CD1c-positive myeloid dendritic cell (primary cell): ENCODE measurements around the gene RANBP9.

Source experiments
- DNase-seq: peaks from one replicate; pipeline ENCODE4 v3.0.0-alpha.2; 2016; ENCODE audit errors: extremely low spot score

The RANBP9 gene

DNA sequence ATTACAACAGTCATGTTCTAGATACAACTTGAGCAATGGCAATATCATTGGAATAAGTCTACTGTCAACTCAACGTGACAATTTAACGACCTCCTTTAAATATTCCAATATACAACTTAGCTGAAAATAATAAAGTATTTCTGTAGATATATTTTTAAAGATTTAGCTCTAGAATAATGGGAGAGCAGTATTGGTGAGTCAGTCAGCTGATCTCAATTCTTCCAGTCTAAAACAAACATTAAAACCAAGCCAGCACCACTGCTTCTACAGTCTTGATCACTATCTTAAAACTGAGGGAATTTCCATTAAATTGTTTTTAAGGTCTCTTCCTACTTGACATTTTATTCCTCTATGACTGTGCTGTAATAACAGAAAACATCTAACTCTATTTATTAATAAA, 58.3 kb downstream of the RANBP9 start:
- no peak for DNase-seq

DNA sequence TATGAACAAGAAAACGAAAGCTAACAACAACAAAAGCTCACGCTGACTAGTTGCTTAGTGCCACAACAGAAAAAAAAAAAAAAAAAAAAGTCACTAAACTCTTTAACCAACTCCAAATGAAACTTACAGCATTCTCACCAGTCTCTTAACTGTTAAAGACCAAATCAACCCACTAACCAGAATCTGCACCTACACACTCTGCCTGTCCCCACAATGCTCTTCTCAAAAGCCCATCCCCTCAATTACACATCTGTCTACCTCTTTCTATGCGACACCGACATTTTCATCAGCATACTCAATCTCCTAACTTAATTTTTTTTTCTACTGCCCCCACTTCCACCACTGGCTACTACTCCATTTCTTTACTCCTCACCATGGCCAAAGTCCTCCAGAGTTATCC, 62.2 kb downstream of the RANBP9 start:
- DNase-seq, result no peak

DNA sequence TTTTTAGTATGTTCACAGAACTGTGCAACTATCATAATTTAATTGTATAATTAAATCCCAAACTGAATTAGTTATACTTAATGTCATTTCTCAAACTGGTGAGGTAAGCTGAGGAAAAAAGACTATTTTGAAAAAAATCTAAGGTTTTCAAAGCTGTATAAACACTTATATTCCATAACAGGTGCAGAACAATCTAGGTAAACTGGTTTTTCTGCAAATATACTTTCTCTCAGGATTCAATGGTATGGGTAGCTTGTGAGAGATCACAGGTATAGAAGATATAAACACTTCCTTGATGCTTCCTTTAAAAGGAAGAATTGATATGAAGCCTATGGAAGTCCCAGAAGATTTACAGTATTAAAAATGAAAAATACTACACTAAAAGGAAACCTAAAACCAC, 62.8 kb downstream of the RANBP9 start:
- no peak for DNase-seq

DNA sequence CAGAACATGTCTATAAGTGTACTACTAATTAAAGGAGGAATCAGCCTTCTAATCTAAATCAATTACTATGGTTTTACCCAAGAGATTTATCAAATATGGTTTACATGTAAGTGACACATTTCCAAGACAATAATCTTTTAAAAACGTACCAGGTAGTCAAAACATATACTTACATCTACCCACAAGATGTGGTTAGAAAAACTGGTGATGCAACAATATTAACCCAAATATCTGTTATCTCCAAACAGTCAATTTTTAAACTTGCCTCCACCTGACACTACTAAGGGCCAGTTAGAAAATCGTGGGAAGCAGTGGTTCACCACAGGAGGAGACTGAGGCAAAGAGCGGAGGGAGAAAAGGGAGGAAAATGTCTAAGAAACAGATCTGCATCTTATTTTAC, 68.5 kb downstream of the RANBP9 start:
- no peak for DNase-seq

DNA sequence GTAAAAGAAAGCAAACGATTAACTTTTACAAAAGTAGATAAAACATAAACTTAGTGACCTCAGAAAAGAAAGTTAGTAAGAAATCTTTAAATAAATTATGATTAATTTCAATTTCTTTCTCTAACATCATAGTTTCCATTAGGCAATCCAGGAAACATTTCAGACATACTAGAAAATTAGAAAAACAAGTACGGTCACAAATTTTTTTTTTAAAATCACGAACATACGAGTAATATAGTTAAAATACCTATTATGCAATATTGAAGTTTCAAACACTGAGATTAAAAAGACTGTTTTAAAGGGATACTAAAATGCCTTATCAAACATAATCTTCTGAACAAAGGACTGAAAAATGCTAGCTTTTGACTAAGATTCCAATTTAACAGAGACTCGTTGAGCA, 70.3 kb downstream of the RANBP9 start:
- no peak for DNase-seq

DNA sequence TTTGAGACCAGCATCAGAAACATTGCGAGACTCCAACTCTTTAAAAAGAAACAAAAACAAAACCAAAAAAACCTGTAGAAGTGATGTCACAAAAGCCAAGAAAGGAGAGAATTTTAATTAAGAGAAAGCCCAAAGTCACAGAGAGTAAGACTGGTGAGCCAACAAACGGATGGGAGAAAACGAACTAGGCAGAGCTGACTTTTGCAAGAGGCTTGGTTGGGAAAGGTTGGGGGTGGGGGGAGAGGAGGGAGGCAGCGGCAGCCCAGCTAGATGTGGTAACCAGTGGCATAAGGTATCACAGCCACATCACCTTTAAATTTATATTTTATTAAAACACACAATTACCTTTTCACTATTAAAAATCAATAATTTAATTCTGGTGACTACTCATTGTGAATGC, 73.0 kb downstream of the RANBP9 start:
- DNase-seq, result no peak

DNA sequence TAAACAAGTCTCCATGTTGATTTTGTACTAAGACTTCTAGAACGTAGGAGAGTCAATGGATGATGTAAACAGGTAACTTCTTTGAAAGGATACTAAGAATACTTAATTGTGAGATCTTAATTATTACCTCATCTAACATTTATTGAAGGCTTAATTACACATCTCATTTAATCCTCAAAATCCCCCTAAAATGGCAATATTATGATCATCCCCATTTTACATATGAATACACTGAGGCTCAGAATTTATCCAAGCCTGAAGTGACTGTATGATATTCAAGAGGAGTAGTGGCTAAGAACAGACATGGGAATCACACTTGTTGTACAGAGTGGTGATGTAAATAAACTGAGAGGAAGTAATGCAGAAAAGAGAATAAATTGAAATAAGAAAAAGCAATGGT, 73.6 kb downstream of the RANBP9 start:
- DNase-seq, result no peak

DNA sequence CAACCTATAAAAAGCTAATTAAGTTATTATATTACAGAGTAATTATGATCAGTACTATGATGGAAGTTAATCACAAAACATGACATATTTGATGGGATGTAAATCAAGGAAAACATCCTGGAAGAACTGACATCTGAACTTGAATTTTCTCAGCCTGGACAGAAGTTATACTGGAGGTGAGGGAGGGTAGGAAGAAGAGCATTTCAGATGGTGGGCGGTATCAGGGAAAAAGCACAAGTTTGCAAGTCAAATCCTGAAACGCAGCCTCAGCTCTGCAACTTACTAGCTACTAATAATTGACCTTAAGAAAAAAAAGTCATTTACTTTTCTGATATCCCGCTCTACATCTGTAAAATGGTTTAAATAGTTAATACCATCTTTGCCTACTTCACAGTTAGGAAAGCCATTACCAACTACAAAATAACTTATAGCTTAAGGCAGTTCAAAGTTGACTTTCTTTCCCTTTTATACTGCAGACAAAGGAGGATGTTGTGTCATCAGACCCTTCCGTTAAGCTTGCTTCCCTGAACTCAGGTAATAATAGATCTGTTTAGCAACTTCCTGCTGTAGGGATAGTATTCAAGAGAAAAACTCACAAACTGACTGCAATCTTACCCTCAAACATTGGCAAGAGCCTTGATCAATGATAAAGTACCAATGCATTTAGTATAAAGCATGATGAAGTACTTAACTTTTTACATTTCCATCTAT, 75.5 kb downstream of the RANBP9 start:
- DNase-seq, result no peak

DNA sequence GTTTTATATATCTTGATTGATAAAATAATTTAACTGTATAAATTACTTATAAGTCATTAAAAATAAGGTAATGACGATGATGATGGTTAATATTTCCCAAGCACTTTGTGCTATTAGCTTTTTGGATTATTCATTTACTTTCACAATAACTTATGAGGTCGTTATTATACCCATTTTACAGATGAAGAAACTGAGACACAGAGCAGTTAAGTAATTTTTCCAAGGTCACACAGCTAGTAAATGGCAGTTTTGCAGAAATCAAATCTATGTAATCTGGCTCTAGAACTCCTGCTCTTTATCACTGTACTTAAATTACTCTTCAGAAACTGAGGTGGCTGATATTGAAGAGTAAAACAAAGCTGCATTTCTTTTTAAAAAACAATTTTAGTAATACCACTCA, 78.3 kb downstream of the RANBP9 start:
- no peak for DNase-seq

DNA sequence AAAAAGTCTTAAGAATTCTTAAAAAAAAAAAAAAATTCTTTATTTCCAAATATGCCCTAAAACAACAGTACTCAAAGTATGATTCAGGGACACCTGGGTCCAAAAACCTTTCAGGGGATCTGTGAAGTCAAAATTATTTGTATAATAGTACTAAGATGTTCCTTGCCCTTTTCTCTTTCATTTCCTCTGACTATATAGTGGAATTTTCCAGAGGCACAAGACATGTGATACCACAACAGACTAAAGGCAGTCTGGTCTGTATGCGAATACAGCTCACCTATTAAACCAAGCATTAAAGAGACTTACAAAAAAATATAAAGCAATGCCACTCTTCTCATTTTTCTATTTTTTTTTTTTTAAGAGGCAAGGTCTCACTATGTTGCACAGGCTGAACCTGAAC, 81.1 kb downstream of the RANBP9 start:
- DNase-seq, result no peak

DNA sequence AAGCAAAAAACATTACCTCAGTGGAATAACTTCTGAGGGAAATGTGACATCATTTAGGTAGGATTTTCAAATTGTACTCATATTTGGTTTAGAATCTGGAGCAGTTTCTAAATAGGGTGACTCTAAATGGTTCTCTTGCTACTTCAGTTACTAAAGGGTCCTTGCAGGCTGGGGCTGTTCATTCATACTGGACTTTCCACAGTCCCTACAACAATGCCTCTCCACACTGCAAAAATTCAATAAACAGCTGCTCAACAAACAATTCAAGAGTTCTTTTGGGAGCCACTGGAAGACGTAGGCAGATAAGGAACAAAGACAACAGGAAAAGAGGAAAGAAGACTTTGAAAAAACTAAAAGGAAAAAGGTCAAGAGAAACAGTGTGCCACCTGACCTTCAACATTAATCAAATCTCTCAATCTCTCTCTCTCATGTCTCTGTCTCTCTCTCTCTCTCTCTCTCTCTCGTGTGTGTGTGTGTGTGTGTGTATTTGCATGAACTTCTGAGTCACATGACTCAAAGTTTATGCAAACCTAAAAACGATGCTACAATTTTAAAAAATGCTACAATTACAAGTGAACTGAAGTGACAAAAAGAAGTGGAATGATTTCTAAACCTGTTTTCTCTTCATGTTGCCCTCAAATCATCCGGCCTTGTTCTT, 82.0 kb downstream of the RANBP9 start:
- DNase-seq, result no peak

DNA sequence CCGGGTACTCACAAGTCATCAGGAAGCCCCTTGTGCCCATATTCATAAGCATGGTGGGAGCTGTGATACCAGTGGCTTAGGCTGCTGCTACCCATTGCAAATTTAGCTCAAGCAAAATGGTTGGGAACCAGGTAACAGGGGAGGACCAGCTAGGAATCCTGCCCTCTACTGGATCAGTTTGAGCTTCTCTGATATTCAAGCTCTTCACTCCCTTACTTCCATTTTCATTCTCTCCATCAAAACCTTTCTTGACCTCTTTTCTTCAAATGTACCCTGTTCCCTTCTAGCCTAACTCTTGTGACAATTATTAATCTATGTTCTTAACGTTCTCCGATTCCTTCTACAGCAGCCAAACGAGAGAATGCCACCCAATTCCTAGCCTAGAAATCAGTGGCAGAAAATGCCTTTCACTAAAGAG, 86.8 kb downstream of the RANBP9 start:
- DNase-seq, result peak; percentile 21

DNA sequence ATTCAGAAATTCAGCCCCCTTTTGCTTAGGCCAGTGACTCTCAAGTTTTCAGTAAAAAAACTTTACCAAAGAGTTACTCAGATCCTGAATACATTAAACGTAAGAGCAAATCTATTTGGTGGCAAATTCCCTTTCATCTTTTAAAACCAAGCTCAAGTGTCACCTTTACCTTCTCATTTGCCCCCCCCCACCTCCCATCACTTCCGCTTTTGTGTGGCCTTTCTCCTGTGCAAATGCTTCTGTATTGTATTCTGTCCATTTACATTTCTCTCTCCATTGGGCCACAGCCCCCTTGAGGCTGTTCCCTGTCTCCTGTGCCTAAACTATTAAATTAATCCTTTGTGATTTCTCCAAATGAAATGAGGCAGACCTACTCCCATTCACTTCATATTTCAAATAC, 94.6 kb downstream of the RANBP9 start:
- DNase-seq, result no peak

DNA sequence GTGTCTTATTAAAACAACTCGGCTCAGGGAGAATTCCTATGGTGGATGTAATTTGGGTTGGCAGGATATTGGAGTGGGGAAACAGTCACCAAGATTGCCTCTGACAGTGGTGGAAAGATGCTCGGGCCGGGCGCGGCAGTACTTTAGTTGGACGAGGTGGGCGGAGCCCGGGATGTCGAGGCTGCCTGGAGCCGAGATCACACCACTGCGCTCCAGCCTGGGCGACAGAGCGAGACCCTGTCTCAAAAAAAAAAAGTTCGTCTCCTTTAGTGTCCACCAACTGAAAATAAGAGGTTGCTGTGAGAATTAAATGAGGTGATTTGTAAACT, 95.9 kb downstream of the RANBP9 start:
- no peak for DNase-seq

DNA sequence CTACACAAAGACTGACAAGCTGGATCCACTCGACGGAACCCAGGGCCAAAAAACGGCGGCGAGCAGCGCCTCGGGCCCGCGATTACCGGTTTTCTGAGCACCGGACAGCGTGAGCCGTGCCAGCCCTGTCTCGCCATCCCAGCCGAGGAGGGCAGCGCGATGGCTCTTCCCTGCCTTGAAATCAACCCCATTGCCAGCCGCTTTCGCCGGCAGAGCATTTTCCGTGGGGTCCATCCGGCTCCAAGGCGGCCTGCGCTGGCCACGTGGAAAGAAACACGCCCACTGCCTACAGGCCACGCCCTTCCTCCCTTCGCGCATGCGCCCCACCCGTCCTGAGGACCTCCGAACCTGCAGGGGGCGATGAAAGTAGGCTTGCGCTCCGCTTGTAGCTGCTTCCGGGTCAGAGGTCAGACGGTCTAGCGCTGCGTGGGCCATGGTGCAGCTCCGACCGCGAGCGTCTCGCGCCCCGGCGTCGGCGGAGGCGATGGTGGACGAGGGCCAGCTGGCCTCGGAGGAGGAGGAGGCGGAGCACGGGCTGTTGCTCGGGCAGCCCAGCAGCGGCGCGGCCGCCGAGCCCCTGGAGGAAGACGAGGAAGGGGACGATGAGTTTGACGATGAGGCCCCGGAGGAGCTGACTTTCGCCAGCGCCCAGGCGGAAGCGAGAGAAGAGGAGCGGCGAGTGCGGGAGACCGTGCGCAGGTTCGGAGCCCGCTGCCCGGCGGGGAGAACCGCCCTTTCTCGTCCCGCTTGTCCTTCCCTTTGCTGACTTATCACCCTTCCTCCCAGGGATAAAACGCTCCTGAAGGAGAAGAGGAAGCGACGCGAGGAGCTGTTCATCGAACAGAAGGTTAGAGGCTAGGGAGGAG, 96.5 kb downstream of the RANBP9 start, which contains the start of gene NOL7:
Gene NOL7, plus strand, starts transcription at position 410 of the 866 bp plus-strand sequence. Its CDS starts 24 bp downstream, at position 434.
- DNase-seq, result peak; percentile 99

DNA sequence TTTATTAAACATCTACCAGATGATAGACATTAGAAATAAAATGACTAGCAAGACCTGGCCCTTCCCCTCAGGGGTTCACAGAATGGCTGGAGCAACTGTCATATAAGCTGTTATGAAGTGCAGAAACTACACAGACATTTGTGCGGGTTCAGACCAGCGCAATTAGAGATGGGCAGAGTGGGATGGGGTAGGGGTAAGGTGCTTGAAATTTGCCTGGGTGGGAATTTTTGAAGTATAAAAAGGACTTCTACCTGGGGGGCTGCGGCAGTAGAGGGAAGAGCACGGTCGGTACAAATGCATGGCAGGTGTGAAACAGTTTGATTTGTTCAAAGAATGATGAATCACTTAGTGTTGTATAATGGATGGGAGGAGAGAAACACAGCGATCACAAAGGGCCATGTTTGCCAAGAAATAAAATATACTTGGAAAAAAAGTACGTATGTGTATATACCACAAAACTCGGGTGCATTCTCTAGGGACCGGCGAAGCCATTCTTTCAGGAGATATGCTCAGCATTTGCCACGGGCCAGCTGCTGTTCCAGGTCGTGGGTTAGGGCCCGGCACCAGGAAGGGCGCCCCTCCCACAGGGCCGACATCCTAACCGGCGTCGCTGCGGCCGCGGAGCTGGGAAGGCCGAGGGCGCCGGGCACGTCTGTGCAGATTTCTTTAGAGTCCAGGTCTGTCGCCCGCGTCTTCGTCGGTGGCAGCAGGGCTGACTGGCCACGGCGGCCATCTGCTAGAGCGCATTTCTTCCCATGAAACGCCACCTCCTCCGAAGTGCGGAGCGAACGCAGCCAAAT, 97.3 kb downstream of the RANBP9 start:
- peak; percentile 34 for DNase-seq

DNA sequence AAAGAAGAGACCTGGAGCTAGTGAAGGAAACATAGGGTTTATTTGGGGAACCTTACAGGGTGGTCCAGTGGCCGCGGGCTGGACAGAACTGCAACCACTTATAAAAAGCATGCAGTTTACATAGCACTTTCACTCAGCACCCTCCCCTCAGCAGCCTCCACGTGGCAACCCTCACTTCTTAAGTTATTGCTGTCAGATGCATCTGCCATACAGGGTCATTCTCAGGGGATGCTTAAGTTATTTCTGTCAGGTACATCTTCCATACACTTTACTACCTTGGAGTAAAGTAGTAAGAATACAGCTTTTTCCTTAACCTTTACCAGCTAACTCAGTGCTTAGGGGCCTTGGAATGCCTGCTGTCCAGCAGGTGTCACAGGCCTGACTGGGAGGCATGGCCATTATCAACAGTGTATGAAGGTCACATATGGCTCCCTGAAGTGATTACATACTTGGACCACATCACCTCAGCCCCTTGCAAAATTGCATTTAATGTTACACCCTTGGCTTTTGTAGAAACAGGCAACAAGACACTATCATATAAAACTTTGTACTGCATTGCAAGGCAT, 98.5 kb downstream of the RANBP9 start:
- no peak for DNase-seq

DNA sequence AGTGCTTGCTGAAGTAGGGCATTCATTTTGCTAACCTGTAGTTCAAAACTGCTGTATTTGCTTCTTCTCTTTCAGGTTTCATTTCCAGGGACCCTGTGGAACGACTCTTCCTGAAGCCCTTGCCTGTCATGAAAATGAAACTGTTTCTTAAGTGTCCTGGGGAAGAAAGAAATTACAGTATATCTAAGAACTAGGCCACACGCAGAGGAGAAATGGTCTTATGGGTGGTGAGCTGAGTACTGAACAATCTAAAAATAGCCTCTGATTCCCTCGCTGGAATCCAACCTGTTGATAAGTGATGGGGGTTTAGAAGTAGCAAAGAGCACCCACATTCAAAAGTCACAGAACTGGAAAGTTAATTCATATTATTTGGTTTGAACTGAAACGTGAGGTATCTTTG, 99.9 kb downstream of the RANBP9 start:
- DNase-seq, result no peak

DNA sequence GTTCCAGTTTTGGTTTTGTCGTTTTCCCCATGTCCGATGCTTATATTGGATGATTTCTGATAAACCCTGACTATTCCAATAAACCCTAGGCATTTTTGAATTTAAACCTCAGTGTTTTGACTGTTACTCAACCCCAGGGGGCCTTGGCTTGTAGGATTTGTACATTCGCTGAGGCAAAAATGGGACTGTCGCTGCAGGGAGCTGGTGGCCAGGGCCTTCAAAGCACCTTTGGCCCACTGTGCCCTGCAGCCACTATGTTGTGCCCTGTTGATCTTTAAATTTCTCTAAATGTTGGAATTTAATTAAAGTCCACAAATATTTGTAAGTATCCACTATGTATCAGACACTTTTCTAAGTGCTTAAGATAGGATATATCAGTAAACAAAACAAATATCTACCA, 106.0 kb downstream of the RANBP9 start:
- DNase-seq, result no peak

DNA sequence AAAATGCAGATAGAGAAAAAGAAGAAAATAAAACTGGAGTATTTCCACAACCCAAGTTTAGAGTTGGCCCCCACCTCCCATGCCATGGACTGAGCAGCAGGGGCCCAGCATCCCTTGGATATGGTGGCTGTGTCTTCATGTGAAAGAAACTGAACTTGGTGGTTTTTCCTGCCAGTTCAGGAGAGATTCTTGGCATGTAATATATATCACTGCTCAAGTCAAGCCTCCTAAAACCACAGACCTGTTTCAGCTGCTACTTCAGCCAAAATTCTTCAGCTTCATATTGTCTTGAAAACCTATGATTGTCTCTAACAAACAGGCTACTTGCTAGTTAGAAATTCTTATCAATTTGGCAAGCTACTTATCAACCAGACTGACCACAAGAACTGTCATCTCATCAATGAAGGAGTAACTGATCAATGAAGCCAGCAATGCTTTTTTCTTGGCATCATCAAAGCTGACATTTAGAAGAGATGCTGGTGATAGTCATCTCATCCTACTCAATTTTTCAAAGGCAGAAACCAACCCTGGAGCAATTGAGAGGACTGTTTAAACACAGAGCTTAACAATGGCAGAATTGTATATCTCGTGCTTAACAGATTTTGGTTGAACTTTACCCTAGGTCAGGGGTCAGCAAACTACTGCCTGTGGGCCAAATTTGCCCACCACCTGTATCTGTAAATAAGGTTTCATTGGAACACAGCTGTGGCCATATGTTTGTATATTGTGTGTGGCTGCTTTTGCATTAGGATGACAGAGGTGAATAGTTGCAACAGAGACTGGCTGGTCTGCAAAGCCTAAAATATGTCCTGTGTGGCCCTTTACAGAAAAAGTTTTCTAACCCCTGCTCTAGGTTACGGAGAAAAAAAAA, 106.9 kb downstream of the RANBP9 start:
- DNase-seq, result no peak

DNA sequence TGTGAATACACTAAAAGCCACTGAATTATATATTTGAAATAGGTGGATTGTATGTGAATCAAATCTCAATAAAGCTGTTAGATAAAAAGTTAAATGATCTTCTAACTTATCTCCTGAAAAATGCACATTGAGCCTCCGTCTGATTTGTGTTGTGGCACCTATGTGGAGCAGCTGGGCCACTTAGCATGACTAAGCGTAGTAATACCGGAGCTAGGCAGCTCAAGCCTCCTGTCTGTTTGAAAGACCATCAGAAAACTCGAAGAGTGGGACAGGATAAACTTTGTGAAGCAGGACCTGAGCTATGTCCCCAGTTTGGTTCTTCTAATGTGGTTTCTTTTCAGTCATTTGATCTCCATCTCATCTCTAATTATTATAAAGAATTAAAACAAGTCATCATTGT, 107.5 kb downstream of the RANBP9 start:
- no peak for DNase-seq
